HG03175 (cell line): ENCODE data around the gene ACAP3.
A peak's percentile ranks its signal among the peaks of the same experiment; 100 is the strongest.

Experiments used
- ATAC-seq: cut with Tn5 transposase; IDR thresholded peaks from one replicate; pipeline ENCODE4 v1.9.1; 2021; ENCODE audit warnings: mild to moderate bottlenecking, moderate library complexity; ENCODE audit not compliant: unreplicated experiment

ACAP3 gene

GRCh38 chr1:1272341-1273208 is 35.2 kb downstream of the ACAP3 start:
- ATAC-seq: peak; percentile 9

GRCh38 chr1:1270813-1271212 is 36.9 kb downstream of the ACAP3 start:
- ATAC-seq: no peak

GRCh38 chr1:1268284-1268682 is 39.4 kb downstream of the ACAP3 start:
- no peak for ATAC-seq

- ATAC-seq: no peak
These were observed 40.0 kb downstream of the ACAP3 start for GRCh38 chr1:1267488-1268283.

- no peak for ATAC-seq
These were observed 42.9 kb downstream of the ACAP3 start for GRCh38 chr1:1264868-1265272.

GRCh38 chr1:1264026-1264425 is 43.7 kb downstream of the ACAP3 start:
- no peak for ATAC-seq

- ATAC-seq: no peak
These were observed 45.0 kb downstream of the ACAP3 start for GRCh38 chr1:1262758-1263157.

GRCh38 chr1:1262071-1262470 is 45.7 kb downstream of the ACAP3 start:
- ATAC-seq: no peak

GRCh38 chr1:1260843-1261560 is 46.7 kb downstream of the ACAP3 start:
- ATAC-seq: no peak

- no peak for ATAC-seq
These were observed 47.7 kb downstream of the ACAP3 start for GRCh38 chr1:1259951-1260600.

GRCh38 chr1:1259540-1259939 is 48.2 kb downstream of the ACAP3 start:
- no peak for ATAC-seq

GRCh38 chr1:1259119-1259488 is 48.6 kb downstream of the ACAP3 start:
- no peak for ATAC-seq

GRCh38 chr1:1256956-1257871 is 50.5 kb downstream of the ACAP3 start:
- ATAC-seq: no peak

- no peak for ATAC-seq
These were observed 52.1 kb downstream of the ACAP3 start for GRCh38 chr1:1255611-1256010.

GRCh38 chr1:1255078-1255477 is 52.7 kb downstream of the ACAP3 start:
- no peak for ATAC-seq

GRCh38 chr1:1254667-1254998 is 53.1 kb downstream of the ACAP3 start:
- ATAC-seq: no peak

GRCh38 chr1:1253972-1254666 is 53.6 kb downstream of the ACAP3 start:
- ATAC-seq: no peak

- ATAC-seq: no peak
These were observed 54.4 kb downstream of the ACAP3 start for GRCh38 chr1:1253314-1253713.

GRCh38 chr1:1250786-1251284 is 56.9 kb downstream of the ACAP3 start:
- ATAC-seq: peak; percentile 50
